DOHH2 (cell line): ENCODE measurements around the gene IRF2.

Experiments
- H3F3A ChIP-seq: fragments of 200-600 bp; sonication (generic), shearing (Covaris generic); 2 replicates; pipeline ENCODE4 v1.6.0; 2016; ENCODE audit warnings: antibody characterized with exemption, mild to moderate bottlenecking; ENCODE audit not compliant: control insufficient read depth, insufficient read depth
- H3K27ac ChIP-seq: fragments of 200-600 bp; sonication (generic); 2 replicates; pipeline ENCODE4 v1.5.1; 2014; ENCODE audit warnings: low read depth, mild to moderate bottlenecking, low read length, moderate library complexity
- H3K27me3 ChIP-seq: fragments of 200-600 bp; sonication (generic); 2 replicates; pipeline ENCODE4 v1.6.1; 2014; ENCODE audit warnings: mild to moderate bottlenecking, low read length, mixed read lengths; ENCODE audit not compliant: control insufficient read depth
- H3K36me3 ChIP-seq: fragments of 200-600 bp; sonication (generic); 2 replicates; pipeline ENCODE4 v1.6.1; 2014; ENCODE audit warnings: mild to moderate bottlenecking, low read length, moderate library complexity, mixed read lengths; ENCODE audit not compliant: control insufficient read depth
- H3K4me1 ChIP-seq: fragments of 200-600 bp; sonication (generic); 2 replicates; pipeline ENCODE4 v1.6.1; 2014; ENCODE audit warnings: mild to moderate bottlenecking, low read length, mixed read lengths; ENCODE audit not compliant: control insufficient read depth
- H3K4me2 ChIP-seq: fragments of 200-600 bp; sonication (generic); 2 replicates; pipeline ENCODE4 v1.6.0; 2014; ENCODE audit warnings: mild to moderate bottlenecking, low read length, moderate library complexity
- H3K4me3 ChIP-seq: fragments of 200-600 bp; sonication (generic); 2 replicates; pipeline ENCODE4 v1.5.1; 2014; ENCODE audit warnings: mild to moderate bottlenecking, low read length, mixed read lengths
- H3K79me2 ChIP-seq: fragments of 200-600 bp; sonication (generic); 2 replicates; pipeline ENCODE4 v1.6.1; 2014; ENCODE audit warnings: mild to moderate bottlenecking, low read length, mixed read lengths; ENCODE audit not compliant: control insufficient read depth
- H3K9me2 ChIP-seq: fragments of 200-600 bp; sonication (generic); replicated peaks from 2 replicates; pipeline ENCODE4 v1.6.1; 2014; ENCODE audit warnings: mild to moderate bottlenecking, low read length, mixed read lengths; ENCODE audit not compliant: control insufficient read depth
- H3K9me3 ChIP-seq: fragments of 200-600 bp; sonication (generic); 2 replicates; pipeline ENCODE4 v1.6.1; 2014; ENCODE audit warnings: antibody characterized with exemption, low read length, mixed read lengths; ENCODE audit not compliant: control insufficient read depth, insufficient read depth
- H4K20me1 ChIP-seq: fragments of 200-600 bp; sonication (generic); 2 replicates; pipeline ENCODE4 v1.6.0; 2014; ENCODE audit warnings: low read depth, mild to moderate bottlenecking, antibody characterized with exemption, low read length, moderate library complexity; ENCODE audit not compliant: control insufficient read depth, insufficient read depth
- EZH2phosphoT487 ChIP-seq: fragments of 200-600 bp; sonication (generic); IDR thresholded peaks from 2 replicates; pipeline ENCODE4 v1.6.1; 2017; ENCODE audit warnings: borderline replicate concordance, mild to moderate bottlenecking, antibody characterized with exemption, low read length, moderate library complexity, mixed read lengths
- TF ChIP-seq, protein P1 (sequence below): fragments of 200-600 bp; sonication (generic); IDR thresholded peaks from one replicate; pipeline ENCODE4 v1.5.1; 2014; ENCODE audit warnings: antibody characterized with exemption, mild to moderate bottlenecking, low read depth, low read length; ENCODE audit not compliant: poor library complexity, severe bottlenecking

IRF2 gene

DNA sequence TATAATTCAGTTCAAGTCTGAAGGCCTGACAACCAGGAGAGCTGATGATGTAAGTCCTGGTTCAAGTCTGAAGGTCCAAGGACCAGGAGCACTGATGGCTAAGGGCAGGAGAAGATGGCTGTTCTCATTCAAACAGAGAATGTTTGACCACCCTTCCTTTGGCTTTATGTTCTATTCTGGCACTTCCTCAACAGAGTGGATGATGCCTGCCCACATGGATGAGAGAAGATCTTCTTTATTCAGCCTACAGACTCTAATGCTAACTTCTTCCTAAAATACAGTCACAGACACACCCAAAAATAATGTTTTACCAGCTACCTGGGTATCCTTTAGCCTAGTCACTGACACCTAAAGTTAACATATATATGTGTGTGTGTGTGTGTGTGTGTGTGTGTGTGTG, 25.6 kb upstream of the IRF2 start:
- H4K20me1 ChIP-seq, result no peaks in the 10 kb centered on the region

DNA sequence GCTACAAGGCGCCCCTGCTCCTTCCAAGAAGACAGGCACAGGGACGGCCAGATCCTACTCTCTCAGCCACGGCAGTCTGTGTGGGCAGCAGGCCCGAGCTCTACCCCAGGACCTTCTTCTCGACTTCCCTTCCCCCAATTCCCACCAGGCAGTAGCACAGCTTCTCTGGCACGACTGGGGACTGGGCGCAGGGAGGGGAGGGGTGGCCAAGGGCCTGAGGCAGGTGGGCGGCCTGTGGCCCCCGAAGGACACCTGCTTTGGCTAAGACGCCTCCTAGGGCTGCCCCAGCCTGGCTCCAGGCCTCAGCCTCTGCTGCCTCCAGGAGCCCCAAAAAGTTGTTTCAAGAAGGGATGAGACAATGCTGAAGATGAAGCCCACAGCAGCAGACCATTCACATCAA, 24.2 kb upstream of the IRF2 start:
- TF ChIP-seq EZH2phosphoT487, result no peak
- TF ChIP-seq, protein P1, sequence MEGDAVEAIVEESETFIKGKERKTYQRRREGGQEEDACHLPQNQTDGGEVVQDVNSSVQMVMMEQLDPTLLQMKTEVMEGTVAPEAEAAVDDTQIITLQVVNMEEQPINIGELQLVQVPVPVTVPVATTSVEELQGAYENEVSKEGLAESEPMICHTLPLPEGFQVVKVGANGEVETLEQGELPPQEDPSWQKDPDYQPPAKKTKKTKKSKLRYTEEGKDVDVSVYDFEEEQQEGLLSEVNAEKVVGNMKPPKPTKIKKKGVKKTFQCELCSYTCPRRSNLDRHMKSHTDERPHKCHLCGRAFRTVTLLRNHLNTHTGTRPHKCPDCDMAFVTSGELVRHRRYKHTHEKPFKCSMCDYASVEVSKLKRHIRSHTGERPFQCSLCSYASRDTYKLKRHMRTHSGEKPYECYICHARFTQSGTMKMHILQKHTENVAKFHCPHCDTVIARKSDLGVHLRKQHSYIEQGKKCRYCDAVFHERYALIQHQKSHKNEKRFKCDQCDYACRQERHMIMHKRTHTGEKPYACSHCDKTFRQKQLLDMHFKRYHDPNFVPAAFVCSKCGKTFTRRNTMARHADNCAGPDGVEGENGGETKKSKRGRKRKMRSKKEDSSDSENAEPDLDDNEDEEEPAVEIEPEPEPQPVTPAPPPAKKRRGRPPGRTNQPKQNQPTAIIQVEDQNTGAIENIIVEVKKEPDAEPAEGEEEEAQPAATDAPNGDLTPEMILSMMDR, result no peak
- no peaks in the 10 kb centered on the region for H3K9me2 ChIP-seq
- peaks cover under 1% of the 10 kb centered on the region for H3K4me1 ChIP-seq
- no peaks in the 10 kb centered on the region for H3K36me3 ChIP-seq
- no peaks in the 10 kb centered on the region for H3K9me3 ChIP-seq
- H3F3A ChIP-seq, result no peaks in the 10 kb centered on the region
- no peak overlapping the region for H3K4me3 ChIP-seq
- no peak overlapping the region for H3K27ac ChIP-seq
- H3K79me2 ChIP-seq, result no peaks in the 10 kb centered on the region
- H4K20me1 ChIP-seq, result no peaks in the 10 kb centered on the region
- no peaks in the 10 kb centered on the region for H3K27me3 ChIP-seq
- H3K4me2 ChIP-seq, result no peak overlapping the region

More for the DNA sequence above, 25.6 kb upstream of the IRF2 start:
- Histone ChIP-seq H3K9me2 (no peaks in the 10 kb centered on the region), H3K4me2 (no peak overlapping the region), H3K27ac (no peak overlapping the region), H3K4me3 (no peak overlapping the region), H3F3A (no peaks in the 10 kb centered on the region), H3K27me3 (no peaks in the 10 kb centered on the region), H3K36me3 (no peaks in the 10 kb centered on the region), H3K4me1 (peaks cover 9% of the 10 kb centered on the region), H3K79me2 (no peaks in the 10 kb centered on the region), H3K9me3 (no peaks in the 10 kb centered on the region)
- TF ChIP-seq EZH2phosphoT487, result no peak
- TF ChIP-seq, protein P1, result no peak

DNA sequence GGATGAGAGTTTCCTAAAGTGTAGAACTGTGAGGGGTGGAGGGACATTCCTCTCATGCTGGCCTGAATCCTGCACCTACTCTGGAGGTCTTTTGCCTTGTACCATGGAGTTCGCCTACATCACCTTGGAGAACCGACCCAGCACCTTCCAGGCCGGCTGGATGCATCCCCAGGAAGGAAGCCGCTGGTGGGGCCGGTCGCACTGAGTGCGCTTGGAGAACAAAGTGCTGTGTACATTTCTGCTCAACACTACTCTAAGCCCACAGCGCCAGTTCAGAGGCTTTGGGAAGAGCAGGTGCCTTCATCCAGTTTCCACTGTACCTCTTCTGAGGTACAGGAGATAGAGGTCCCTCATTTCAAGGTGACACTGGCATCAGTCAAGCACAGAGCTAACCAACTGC, 15.4 kb upstream of the IRF2 start:
- H3K79me2 ChIP-seq, result no peaks in the 10 kb centered on the region
- no peak overlapping the region for H3K4me3 ChIP-seq
- H3K4me1 ChIP-seq, result peaks cover 7% of the 10 kb centered on the region
- no peak overlapping the region for H3K27ac ChIP-seq
- H3F3A ChIP-seq, result no peaks in the 10 kb centered on the region
- H3K27me3 ChIP-seq, result no peaks in the 10 kb centered on the region
- no peaks in the 10 kb centered on the region for H3K36me3 ChIP-seq
- TF ChIP-seq EZH2phosphoT487, result no peak
- TF ChIP-seq, protein P1, result no peak
- no peak overlapping the region for H3K4me2 ChIP-seq
- H3K9me2 ChIP-seq, result no peaks in the 10 kb centered on the region
- H4K20me1 ChIP-seq, result no peaks in the 10 kb centered on the region
- no peaks in the 10 kb centered on the region for H3K9me3 ChIP-seq

DNA sequence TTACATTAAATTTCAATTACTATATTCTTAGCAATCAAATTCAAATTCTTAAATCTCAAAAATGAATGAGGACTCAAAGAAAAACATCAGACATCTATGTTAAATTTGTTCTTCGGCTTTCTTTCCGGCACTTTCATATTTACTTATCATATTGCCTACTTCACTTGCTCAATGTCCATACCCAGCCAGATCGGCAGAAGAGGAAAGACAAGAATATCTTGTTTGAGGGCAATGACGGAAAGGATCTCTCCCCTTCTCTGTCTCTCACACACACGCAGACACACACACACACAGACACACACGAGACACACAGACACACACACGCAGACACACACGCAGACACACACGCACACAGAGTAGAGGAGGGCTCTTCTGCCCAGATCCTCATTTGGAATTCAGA, 13.2 kb upstream of the IRF2 start:
- H4K20me1 ChIP-seq, result no peaks in the 10 kb centered on the region
- no peaks in the 10 kb centered on the region for H3K9me2 ChIP-seq
- H3F3A ChIP-seq, result no peaks in the 10 kb centered on the region
- no peak overlapping the region for H3K27ac ChIP-seq
- H3K4me3 ChIP-seq, result no peak overlapping the region
- H3K36me3 ChIP-seq, result no peaks in the 10 kb centered on the region
- no peak overlapping the region for H3K4me2 ChIP-seq
- H3K4me1 ChIP-seq, result peaks cover 7% of the 10 kb centered on the region
- no peak for TF ChIP-seq EZH2phosphoT487
- TF ChIP-seq, protein P1, result no peak
- no peaks in the 10 kb centered on the region; the same call in 1 of the 2 replicates for H3K9me3 ChIP-seq
- H3K79me2 ChIP-seq, result no peaks in the 10 kb centered on the region
- H3K27me3 ChIP-seq, result no peaks in the 10 kb centered on the region
